ENCODE measurements around the gene RESF1. TPM values are rescaled to one million over a fixed set of nuclear protein-coding genes. Genes with fewer than 3 reads are reported as not detected.
A peak's percentile ranks its signal among the peaks of the same experiment; 100 is the strongest.

RESF1 gene
- total RNA-seq, 1 donor from 2014 or later = 61.9 TPM

DNA sequence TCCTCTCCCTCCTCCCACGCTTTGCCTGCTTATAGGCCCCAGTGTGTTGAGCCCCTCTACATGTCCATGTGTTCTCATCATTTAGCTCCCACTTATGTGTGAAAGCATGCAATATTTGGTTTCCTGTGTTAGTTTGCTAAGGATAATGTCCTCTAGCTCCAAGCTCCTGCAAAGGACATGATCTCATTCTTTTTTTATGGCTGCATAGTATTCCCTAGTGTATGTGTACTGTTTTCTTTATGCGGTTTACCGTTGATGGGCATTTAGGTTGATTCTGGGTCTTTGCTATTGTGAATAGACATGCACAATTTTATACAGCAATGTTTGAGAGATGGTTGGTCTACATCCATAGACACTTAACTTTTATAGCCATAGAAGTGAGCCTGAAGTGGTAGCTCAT lies 5.1 kb downstream of the RESF1 start:
- Mint-ChIP-seq H3K27me3 (ENCODE audit: low read depth) (no peaks in the 10 kb centered on the region), H3K4me1 (peaks cover 45% of the 10 kb centered on the region), H3K9me3 (peaks cover 8% of the 10 kb centered on the region), H3K36me3 (peaks cover 44% of the 10 kb centered on the region), H3K27ac (no peak overlapping the region), H3K4me3 (no peak overlapping the region)
- no peak for DNase-seq (ENCODE audit: low spot score in 2 of 2, unreplicated experiment in 2 of 2)
- TF ChIP-seq, protein P1, sequence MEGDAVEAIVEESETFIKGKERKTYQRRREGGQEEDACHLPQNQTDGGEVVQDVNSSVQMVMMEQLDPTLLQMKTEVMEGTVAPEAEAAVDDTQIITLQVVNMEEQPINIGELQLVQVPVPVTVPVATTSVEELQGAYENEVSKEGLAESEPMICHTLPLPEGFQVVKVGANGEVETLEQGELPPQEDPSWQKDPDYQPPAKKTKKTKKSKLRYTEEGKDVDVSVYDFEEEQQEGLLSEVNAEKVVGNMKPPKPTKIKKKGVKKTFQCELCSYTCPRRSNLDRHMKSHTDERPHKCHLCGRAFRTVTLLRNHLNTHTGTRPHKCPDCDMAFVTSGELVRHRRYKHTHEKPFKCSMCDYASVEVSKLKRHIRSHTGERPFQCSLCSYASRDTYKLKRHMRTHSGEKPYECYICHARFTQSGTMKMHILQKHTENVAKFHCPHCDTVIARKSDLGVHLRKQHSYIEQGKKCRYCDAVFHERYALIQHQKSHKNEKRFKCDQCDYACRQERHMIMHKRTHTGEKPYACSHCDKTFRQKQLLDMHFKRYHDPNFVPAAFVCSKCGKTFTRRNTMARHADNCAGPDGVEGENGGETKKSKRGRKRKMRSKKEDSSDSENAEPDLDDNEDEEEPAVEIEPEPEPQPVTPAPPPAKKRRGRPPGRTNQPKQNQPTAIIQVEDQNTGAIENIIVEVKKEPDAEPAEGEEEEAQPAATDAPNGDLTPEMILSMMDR (IDR thresholded peaks at IDR 0.05; ENCODE audit: unreplicated experiment) = no peak

DNA sequence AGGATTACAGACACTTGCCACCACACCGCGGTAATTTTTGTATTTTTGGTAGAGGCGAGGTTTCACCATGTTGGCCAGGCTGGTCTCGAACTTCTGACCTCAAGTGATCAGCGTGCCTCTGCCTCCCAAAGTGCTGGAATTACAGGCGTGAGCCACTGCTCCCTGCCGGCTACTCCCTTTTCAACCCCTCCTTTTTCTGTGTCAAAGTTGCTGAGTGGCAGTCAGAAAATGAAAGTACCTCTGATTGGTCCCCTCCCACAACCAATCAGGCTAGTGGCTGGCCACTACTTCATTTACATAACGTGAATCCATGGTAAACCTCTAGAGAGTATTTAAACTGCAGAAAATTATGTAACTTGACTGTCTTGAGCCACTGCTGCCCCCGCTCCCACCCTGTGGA lies 5.9 kb downstream of the RESF1 start:
- peaks cover 8% of the 10 kb centered on the region for H3K9me3 Mint-ChIP-seq

DNA sequence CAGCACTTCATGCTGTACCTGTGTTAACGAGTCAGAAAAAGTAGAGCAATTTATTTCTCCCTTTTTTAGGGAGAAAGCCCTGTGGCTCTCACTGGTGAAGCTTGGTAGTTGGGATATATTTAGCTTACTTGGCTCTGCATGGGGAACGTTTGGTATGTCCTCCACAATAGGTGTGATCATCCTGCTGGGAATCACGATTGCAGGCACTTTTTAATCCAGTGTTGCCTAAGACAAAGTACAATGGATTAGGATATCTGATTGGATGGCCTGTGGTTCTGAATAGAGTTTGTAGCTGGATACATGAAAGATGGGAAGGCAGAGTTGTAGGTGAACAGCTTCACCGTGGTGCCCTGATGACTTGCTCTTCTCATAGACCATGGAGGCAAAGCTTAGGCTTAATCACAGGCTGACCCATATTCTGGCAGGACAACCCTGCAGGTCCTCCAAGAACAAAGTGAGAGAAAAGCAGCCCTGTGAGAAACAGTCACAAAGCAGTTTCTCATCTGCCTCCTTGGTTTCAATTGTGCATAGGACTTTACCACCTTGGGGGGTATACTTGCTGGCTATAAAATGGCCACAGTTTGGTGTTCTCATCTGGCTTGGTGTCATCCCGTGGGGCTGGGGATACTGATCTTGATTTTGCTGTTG lies 7.5 kb downstream of the RESF1 start:
- peaks cover 28% of the 10 kb centered on the region for H3K4me1 Mint-ChIP-seq
- H3K9me3 Mint-ChIP-seq = peaks cover 21% of the 10 kb centered on the region
- peaks cover 64% of the 10 kb centered on the region for H3K36me3 Mint-ChIP-seq
- no peaks in the 10 kb centered on the region for H3K27me3 Mint-ChIP-seq (ENCODE audit: low read depth)
- H3K27ac Mint-ChIP-seq = peak overlapping the region; percentile 41
- TF ChIP-seq, protein P1 (IDR thresholded peaks at IDR 0.05; ENCODE audit: unreplicated experiment) = no peak
- no peak for DNase-seq (ENCODE audit: low spot score in 2 of 2, unreplicated experiment in 2 of 2)
- H3K4me3 Mint-ChIP-seq = no peak overlapping the region

More for the DNA sequence above, 5.9 kb downstream of the RESF1 start:
- no peak for DNase-seq (ENCODE audit: low spot score in 2 of 2, unreplicated experiment in 2 of 2)
- Mint-ChIP-seq H3K36me3 (peaks cover 49% of the 10 kb centered on the region), H3K4me1 (peaks cover 44% of the 10 kb centered on the region), H3K27me3 (ENCODE audit: low read depth) (no peaks in the 10 kb centered on the region), H3K27ac (peak overlapping the region; percentile 66), H3K4me3 (no peak overlapping the region)
- TF ChIP-seq, protein P1 (IDR thresholded peaks at IDR 0.05; ENCODE audit: unreplicated experiment) = no peak

DNA sequence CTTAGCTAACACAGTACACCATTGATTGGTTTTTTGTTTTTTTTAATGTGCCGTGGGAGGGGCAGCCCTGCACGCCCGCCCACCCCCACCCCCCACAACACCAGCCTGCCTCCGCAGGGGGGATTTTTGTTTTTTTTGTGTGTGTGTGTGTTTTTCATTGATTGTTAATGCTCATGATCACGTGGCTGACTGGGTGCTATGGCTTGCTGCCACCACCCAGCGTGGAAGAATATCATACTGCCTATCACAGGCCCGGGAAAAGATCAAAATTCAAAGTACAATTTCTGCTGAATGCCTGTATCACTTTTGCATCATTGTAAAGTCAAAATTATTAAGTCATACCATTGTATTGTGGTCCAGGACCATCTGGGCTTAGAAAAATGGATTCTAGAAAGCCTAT lies 8.3 kb downstream of the RESF1 start:
- peaks cover 21% of the 10 kb centered on the region for H3K9me3 Mint-ChIP-seq
- peaks cover 21% of the 10 kb centered on the region for H3K4me1 Mint-ChIP-seq
- no peaks in the 10 kb centered on the region for H3K27me3 Mint-ChIP-seq (ENCODE audit: low read depth)
- no peak overlapping the region for H3K4me3 Mint-ChIP-seq
- TF ChIP-seq, protein P1 (IDR thresholded peaks at IDR 0.05; ENCODE audit: unreplicated experiment) = no peak
- H3K27ac Mint-ChIP-seq = peak overlapping the region; percentile 50
- H3K36me3 Mint-ChIP-seq = peaks cover 67% of the 10 kb centered on the region
- DNase-seq (ENCODE audit: low spot score in 2 of 2, unreplicated experiment in 2 of 2) = no peak

DNA sequence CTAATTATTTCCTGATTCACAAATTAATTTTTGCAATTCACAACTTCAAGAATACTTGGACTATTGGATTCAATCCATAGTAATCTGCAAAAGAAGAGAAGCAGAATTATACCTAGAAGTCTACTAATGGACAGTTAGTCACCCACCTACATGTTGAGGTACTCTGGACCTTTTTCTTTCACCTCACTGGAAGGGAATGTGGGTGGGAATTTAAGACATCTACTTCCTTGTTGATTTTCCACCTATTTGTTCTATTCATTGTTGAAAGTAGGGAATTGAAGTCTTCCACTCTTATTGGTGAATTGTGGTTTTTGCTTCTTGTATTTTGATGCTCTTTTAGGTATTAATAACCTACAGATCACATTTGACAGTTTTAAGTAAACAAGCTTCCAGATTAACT lies 11.0 kb downstream of the RESF1 start:
- TF ChIP-seq, protein P1 (IDR thresholded peaks at IDR 0.05; ENCODE audit: unreplicated experiment) = no peak
- no peaks in the 10 kb centered on the region for H3K27me3 Mint-ChIP-seq (ENCODE audit: low read depth)
- no peak overlapping the region for H3K27ac Mint-ChIP-seq
- H3K36me3 Mint-ChIP-seq = peaks cover 67% of the 10 kb centered on the region
- no peak overlapping the region for H3K4me3 Mint-ChIP-seq
- H3K9me3 Mint-ChIP-seq = peaks cover 34% of the 10 kb centered on the region
- DNase-seq (ENCODE audit: low spot score in 2 of 2, unreplicated experiment in 2 of 2) = no peak
- H3K4me1 Mint-ChIP-seq = peaks cover 14% of the 10 kb centered on the region
